MCF 10A (cell line): ENCODE measurements around the gene PROSER2. TPM values are rescaled to one million over a fixed set of nuclear protein-coding genes. Genes with fewer than 3 reads are reported as not detected.

Source experiments
- BruUV-seq: library from RNA; stranded (reverse); fragments of 400-500 nt; replicated peaks from 2 replicates; lab custom pipeline; 2021; lab: Mats Ljungman, UMichigan
- CTCF ChIA-PET: fragments of 300-600 bp; sonication (Branson Sonifier 250); formaldehyde crosslinking; extraction: SDS; loops from one replicate; lab custom pipeline; 2021; ENCODE audit warnings: antibody characterized with exemption, inconsistent platforms; lab: Yijun Ruan, JAX
- POLR2A ChIA-PET: fragments of 300-600, 350-650 bp; sonication (Branson Sonifier 250); formaldehyde crosslinking; extraction: SDS; loops from one replicate; lab custom pipeline; 2020; ENCODE audit warnings: antibody characterized with exemption, inconsistent platforms; lab: Yijun Ruan, JAX
- DNase-seq: peaks from one replicate; pipeline ENCODE4 v3.0.0-alpha.2; 2018; ENCODE audit not compliant: unreplicated experiment
- H3K27ac Mint-ChIP-seq: one replicate; pipeline ENCODE4 v1.8.0; 2022; ENCODE audit warnings: mild to moderate bottlenecking, low read depth, mixed read lengths; ENCODE audit not compliant: unreplicated experiment
- H3K27me3 Mint-ChIP-seq: one replicate; pipeline ENCODE4 v1.8.0; 2022; ENCODE audit warnings: mixed read lengths; ENCODE audit not compliant: insufficient read depth, unreplicated experiment
- H3K36me3 Mint-ChIP-seq: one replicate; pipeline ENCODE4 v1.8.0; 2022; ENCODE audit warnings: mild to moderate bottlenecking, moderate library complexity, mixed read lengths; ENCODE audit not compliant: insufficient read depth, unreplicated experiment
- H3K4me1 Mint-ChIP-seq: one replicate; pipeline ENCODE4 v1.8.0; 2022; ENCODE audit warnings: mixed read lengths; ENCODE audit not compliant: insufficient read depth, unreplicated experiment
- H3K4me3 Mint-ChIP-seq: one replicate; pipeline ENCODE4 v1.8.0; 2022; ENCODE audit warnings: mild to moderate bottlenecking, moderate library complexity, mixed read lengths; ENCODE audit not compliant: unreplicated experiment
- H3K9me3 Mint-ChIP-seq: one replicate; pipeline ENCODE4 v1.8.0; 2022; ENCODE audit warnings: mixed read lengths; ENCODE audit not compliant: unreplicated experiment
- CTCF ChIP-seq: fragments of 200-600 bp; IDR thresholded peaks from one replicate; pipeline ENCODE4 v1.8.0; 2022; ENCODE audit warnings: antibody characterized with exemption, mild to moderate bottlenecking; ENCODE audit not compliant: unreplicated experiment
- intact Hi-C: fragments of 100-400 bp; cut with micrococcal nuclease; formaldehyde crosslinking; loops from 2 replicates; pipeline ENCODE4 v1.14.1; 2022
- total RNA-seq: library from RNA; stranded (reverse); gene quantifications from 2 replicates; pipeline ENCODE4 v1.2.3, GENCODE V29; 2022

Gene PROSER2
- total RNA-seq, 1 experiment from 2014 or later = 58.0 TPM

GRCh38 chr10:11875494-11876281 is 52.5 kb downstream of the PROSER2 start:
- H3K27me3 Mint-ChIP-seq = no peaks in the 10 kb centered on the region
- intact Hi-C loops = no loop called here
- no peak overlapping the region for H3K4me3 Mint-ChIP-seq
- CTCF ChIA-PET = interaction anchor here (0.6 to 2.0 kb wide), 3 partner anchors 21 to 835 kb away, joined by 4 to 6 read pairs (median 4); no protein-coding TSS in a partner anchor
- BruUV-seq = TSS peak; percentile 53
- POLR2A ChIA-PET = interaction anchor here (0.6 to 2.6 kb wide), 16 partner anchors 10 to 1463 kb away, joined by 3 to 19 read pairs (median 4); no protein-coding TSS in a partner anchor
- peaks cover 24% of the 10 kb centered on the region for H3K4me1 Mint-ChIP-seq
- peak overlapping the region; percentile 96 for H3K27ac Mint-ChIP-seq
- no peaks in the 10 kb centered on the region for H3K9me3 Mint-ChIP-seq
- peaks cover 9% of the 10 kb centered on the region for H3K36me3 Mint-ChIP-seq
- DNase-seq = peak; percentile 96
- no peak for TF ChIP-seq CTCF

DNA sequence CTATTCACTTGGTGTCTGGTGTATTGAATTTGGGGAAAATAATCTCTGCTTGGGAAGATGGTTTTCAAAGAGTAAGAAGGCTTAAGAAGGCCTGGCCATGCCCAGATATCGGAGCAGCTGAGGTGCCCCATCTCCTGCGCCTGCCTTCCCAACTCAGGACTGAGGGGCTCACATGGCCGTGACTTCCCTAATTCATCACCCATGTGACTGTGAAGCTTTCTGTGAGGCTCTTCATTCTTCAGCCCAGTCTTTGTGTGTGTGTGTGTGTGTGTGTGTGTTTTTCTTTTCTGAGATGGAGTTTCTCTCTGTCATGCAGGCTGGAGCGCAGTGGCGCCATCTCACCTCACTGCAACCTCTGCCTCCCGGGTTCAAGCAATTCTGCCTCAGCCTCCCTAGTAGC is 53.2 kb downstream of the PROSER2 start:
- H3K27me3 Mint-ChIP-seq = no peaks in the 10 kb centered on the region
- H3K9me3 Mint-ChIP-seq = no peaks in the 10 kb centered on the region
- peak overlapping the region; percentile 96 for H3K27ac Mint-ChIP-seq
- CTCF ChIA-PET = interaction anchor here (0.6 to 2.0 kb wide), 4 partner anchors 22 to 834 kb away, joined by 4 to 7 read pairs (median 5); no protein-coding TSS in a partner anchor
- H3K4me1 Mint-ChIP-seq = peaks cover 28% of the 10 kb centered on the region
- POLR2A ChIA-PET = interaction anchor here (0.6 to 2.6 kb wide), 14 partner anchors 9 to 1462 kb away, joined by 3 to 19 read pairs (median 4); no protein-coding TSS in a partner anchor
- no peak for DNase-seq
- intact Hi-C loops = no loop called here
- H3K36me3 Mint-ChIP-seq = peaks cover 3% of the 10 kb centered on the region
- no peak overlapping the region for H3K4me3 Mint-ChIP-seq
- BruUV-seq = no TSS peak
- no peak for TF ChIP-seq CTCF

- peak overlapping the region; percentile 96 for H3K27ac Mint-ChIP-seq
- POLR2A ChIA-PET = interaction anchor here (0.6 to 2.6 kb wide), 8 partner anchors 8 to 157 kb away, joined by 3 to 19 read pairs (median 3); no protein-coding TSS in a partner anchor
Measured at GRCh38 chr10:11876805-11877590, 53.8 kb downstream of the PROSER2 start.

More at GRCh38 chr10:11876805-11877590, 53.8 kb downstream of the PROSER2 start:
- BruUV-seq = no TSS peak
- DNase-seq = no peak
- Mint-ChIP-seq H3K36me3 (no peaks in the 10 kb centered on the region), H3K27me3 (no peaks in the 10 kb centered on the region), H3K4me3 (no peak overlapping the region), H3K9me3 (no peaks in the 10 kb centered on the region), H3K4me1 (peaks cover 35% of the 10 kb centered on the region)
- intact Hi-C loops = no loop called here
- no peak for TF ChIP-seq CTCF
- CTCF ChIA-PET = interaction anchor here (0.8 to 2.0 kb wide), 4 partner anchors 41 to 110 kb away, joined by 5 to 7 read pairs (median 6); no protein-coding TSS in a partner anchor
